GM12872 (cell line): ENCODE measurements around the gene RANBP3L.

Experiments used
- TF ChIP-seq, protein P1 (sequence below): IDR thresholded peaks from 3 replicates; pipeline ENCODE4 v1.5.1; 2011; ENCODE audit warnings: low read depth, mild to moderate bottlenecking, low read length, moderate library complexity; ENCODE audit not compliant: insufficient read depth

RANBP3L gene

DNA sequence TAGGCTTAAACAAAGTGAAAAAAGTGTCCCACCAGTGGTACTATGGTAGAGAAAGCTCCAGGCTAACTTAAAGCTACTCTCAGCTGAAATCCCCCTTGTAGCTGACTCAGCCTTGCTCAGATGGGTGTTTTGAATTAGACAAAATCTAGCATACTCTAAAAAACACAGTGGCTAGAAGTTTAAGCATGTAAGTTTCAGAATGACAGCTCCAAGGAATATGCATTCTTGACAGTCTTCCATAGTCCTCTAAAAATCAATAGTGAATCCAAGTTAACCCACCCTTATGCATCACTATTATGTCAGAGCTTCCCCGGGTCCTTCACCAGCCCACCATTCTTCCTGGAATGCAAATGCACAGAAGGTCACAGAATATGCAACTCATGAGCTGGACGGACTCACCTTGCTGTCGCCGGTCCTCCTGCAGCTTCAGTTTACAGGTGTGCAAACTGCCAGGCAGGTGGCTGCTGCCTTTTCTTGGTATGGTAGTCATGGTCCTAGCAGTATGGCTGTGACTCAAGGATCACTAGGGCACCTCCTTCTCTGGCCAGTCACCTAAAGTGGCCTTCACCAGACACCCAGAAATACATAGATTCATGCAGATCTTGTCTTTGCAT, 668 bp downstream of the RANBP3L start:
- TF ChIP-seq, protein P1, sequence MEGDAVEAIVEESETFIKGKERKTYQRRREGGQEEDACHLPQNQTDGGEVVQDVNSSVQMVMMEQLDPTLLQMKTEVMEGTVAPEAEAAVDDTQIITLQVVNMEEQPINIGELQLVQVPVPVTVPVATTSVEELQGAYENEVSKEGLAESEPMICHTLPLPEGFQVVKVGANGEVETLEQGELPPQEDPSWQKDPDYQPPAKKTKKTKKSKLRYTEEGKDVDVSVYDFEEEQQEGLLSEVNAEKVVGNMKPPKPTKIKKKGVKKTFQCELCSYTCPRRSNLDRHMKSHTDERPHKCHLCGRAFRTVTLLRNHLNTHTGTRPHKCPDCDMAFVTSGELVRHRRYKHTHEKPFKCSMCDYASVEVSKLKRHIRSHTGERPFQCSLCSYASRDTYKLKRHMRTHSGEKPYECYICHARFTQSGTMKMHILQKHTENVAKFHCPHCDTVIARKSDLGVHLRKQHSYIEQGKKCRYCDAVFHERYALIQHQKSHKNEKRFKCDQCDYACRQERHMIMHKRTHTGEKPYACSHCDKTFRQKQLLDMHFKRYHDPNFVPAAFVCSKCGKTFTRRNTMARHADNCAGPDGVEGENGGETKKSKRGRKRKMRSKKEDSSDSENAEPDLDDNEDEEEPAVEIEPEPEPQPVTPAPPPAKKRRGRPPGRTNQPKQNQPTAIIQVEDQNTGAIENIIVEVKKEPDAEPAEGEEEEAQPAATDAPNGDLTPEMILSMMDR, result no peak

DNA sequence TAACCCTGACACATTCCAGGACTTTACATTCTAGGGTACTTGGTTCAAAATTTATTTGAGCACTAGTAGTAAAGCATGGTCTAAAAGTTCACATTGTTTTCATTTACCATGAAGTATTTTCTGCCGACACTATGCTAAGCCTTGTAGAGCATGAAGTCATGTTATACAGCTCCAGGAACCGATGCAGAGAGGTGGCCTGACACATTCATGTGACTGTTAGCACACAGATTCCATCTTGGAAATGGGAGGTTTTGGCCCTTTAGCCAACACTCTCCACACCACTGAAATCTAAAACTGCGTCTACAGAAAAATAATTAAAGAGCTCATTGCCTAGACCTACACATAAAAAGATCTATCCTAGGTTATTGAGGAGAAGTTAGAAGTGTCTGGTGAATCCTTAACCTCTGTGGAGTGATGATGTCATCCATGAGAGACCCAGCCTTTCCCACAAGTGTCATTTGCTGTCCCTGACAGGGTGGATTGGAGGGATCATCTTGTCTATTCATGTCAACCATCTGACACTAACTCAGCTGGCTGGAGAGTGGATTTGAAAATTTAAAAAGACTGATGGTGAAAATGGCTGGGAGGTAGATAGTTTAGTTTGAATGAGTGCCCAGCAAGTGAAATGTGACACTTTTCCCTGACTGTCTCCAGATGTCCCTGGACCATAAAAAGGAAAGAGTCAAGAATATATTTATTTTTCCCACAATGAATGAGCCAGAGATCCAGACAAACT, 1.3 kb downstream of the RANBP3L start:
- TF ChIP-seq, protein P1, result no peak

DNA sequence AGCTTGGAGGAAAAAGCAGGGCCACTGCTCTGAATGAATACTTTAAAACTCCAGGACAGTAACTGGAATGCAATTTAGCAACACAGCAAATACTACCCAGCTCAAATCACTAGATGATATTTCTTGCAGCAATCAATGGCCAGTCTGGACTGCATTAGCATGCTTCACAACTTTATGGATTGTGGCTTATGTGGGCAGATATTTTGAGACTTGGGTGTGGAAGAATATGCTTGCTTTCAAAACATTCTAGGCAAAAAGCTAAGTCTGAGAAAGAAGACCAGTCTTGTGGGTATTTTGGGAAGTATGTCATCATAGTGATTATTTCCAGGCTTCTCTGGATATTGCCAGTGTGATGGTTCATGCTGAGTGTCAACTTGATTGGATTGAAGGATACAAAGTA, 3.1 kb downstream of the RANBP3L start:
- TF ChIP-seq, protein P1, result no peak

DNA sequence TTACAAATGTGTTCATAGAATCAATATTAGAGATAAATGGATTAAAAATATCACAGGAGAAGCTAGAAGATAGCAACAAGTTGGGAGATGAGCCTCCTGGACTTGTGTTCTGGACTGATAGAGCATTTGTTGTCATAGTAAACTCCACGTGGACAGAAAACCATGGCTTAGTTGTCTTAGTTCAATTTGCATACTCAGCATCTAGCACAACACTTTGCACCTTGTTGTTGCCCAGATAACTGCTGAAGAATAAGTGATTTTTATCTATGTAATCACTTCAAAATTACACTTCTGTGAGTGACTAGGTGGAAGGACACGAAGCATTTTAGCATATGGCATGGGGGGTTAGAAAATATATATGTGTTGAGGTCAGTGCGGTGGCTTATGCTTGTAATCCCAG, 4.0 kb downstream of the RANBP3L start:
- TF ChIP-seq, protein P1, result no peak

DNA sequence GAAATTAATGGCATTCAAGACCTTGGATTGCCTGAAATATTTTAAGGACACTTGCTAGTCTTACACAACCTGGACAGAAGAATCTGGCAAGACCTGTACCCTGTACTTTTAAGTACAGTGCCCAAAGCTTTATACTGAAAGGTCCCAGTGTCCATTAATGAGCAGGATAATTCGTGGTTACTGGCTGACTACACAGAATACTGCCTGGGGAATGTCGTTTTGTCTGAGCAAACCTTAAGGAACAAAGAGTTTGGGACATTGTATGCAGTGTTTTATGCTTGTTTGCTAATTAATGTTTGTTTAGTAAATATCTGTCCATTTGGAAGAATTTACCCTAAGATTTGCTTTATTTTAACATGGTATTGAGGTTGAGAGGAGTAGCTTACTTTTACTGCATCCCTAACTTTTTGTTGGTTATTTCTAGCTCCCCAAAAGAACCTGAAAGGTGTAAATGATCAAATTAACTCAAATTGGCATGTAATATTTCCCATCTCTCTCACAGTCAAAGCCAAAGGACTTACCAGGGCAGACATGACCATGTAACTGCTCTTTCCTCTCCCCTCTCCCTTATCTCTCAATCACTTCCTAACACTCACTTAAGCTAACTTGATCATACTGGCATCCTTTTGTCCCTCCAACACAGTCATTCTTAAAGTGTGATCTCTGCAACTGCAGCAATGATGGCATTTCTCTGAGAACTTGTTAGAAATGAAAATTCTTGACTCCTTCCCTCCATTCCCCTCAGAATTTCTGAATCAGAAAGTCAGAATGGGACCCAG, 15.7 kb downstream of the RANBP3L start:
- TF ChIP-seq, protein P1, result no peak

DNA sequence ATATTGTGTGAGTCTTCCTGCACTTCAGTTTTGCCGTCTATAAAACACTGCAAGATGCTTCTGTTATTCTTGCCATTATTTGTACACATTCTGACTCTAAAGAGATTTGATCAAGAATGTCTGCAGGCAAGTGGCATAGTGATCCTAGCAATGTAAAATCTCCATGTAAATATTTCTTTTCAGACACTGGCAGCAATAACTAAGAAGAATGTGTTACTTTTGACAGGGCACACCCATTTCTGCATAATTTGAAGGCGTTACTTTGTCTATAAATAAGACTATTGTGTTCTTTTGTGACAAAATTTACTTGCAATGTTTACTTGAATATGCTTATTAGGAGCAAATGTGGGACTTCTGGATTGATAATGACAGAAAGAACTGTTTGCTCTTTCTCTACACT, 20.1 kb downstream of the RANBP3L start:
- TF ChIP-seq, protein P1, result no peak

DNA sequence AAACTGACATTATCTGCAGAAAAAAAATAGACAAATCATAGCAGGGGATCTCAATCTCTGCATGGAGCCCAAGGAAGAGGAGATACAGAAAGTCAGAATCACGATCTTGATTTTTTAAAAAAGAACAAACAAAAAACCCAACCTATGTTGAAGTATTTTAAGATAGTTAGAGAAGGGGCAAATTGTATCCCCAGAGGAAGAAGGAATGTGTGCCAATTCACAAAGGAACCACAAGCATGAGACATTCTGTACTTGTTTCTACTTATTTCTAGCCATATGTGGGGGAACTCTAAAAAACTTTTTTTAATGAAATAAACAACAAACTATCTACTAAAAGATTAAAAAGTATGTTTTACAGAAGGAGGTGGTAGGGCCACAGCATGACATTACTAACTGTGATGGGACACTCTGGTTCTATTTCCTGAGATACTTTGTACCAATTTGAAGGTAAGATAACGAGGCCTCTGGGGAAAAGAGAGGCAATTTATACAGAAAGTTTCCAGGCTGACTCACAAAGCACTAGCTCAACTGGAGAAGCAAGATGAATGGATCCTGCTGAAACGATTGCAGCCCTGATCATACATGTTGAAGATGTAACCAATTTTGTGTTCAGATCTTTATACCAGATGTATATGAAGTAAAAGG, 22.5 kb downstream of the RANBP3L start:
- TF ChIP-seq, protein P1, result no peak
